Hepatocyte (in vitro differentiated cells): ENCODE data around the gene JAK1. TPM values are rescaled to one million over a fixed set of nuclear protein-coding genes. Genes with fewer than 3 reads are reported as not detected.

Source experiments
- DNase-seq: peaks from one replicate; pipeline ENCODE4 v3.0.0-alpha.2; 2016; ENCODE audit warnings: low spot score
- H2AFZ ChIP-seq: fragments of 200-600 bp; sonication (generic); 2 replicates; pipeline ENCODE4 v1.6.0; 2016; ENCODE audit warnings: antibody characterized with exemption, mild to moderate bottlenecking
- H3K27ac ChIP-seq: fragments of 200-600 bp; sonication (generic); 2 replicates; pipeline ENCODE4 v1.5.1; 2016; ENCODE audit warnings: mild to moderate bottlenecking
- H3K27me3 ChIP-seq: fragments of 200-600 bp; sonication (generic); 2 replicates; pipeline ENCODE4 v1.6.1; 2016
- H3K36me3 ChIP-seq: fragments of 200-600 bp; sonication (generic); replicated peaks from 2 replicates; pipeline ENCODE4 v1.5.1; 2016; ENCODE audit warnings: low read depth; ENCODE audit not compliant: insufficient read depth
- H3K4me1 ChIP-seq: fragments of 200-600 bp; sonication (generic); 2 replicates; pipeline ENCODE4 v1.5.1; 2016; ENCODE audit warnings: mild to moderate bottlenecking, moderate library complexity; ENCODE audit not compliant: insufficient read depth
- H3K4me2 ChIP-seq: fragments of 200-600 bp; sonication (generic); 2 replicates; pipeline ENCODE4 v1.6.0; 2016
- H3K4me3 ChIP-seq: fragments of 200-600 bp; sonication (generic); 2 replicates; pipeline ENCODE4 v1.5.1; 2016; ENCODE audit warnings: mild to moderate bottlenecking
- H3K79me2 ChIP-seq: fragments of 200-600 bp; sonication (generic); 2 replicates; pipeline ENCODE4 v1.6.0; 2017; ENCODE audit warnings: mild to moderate bottlenecking
- H3K9me2 ChIP-seq: fragments of 200-600 bp; sonication (generic); replicated peaks from 2 replicates; pipeline ENCODE4 v1.6.0; 2017; ENCODE audit warnings: mild to moderate bottlenecking; ENCODE audit not compliant: insufficient read depth
- H3K9me3 ChIP-seq: fragments of 200-600 bp; sonication (generic); 2 replicates; pipeline ENCODE4 v1.5.1; 2016; ENCODE audit warnings: low read depth, mild to moderate bottlenecking
- H4K20me1 ChIP-seq: fragments of 200-600 bp; sonication (generic); 2 replicates; pipeline ENCODE4 v1.6.0; 2016; ENCODE audit warnings: mild to moderate bottlenecking; ENCODE audit not compliant: insufficient read depth, poor library complexity, severe bottlenecking
- CTCF ChIP-seq: fragments of 200-600 bp; sonication (generic); IDR thresholded peaks from 2 replicates; pipeline ENCODE4 v1.5.1; 2016; ENCODE audit warnings: antibody characterized with exemption, mild to moderate bottlenecking; ENCODE audit not compliant: poor library complexity
- EZH2 ChIP-seq: fragments of 200-600 bp; sonication (generic); IDR thresholded peaks from 2 replicates; pipeline ENCODE4 v1.6.1; 2016; ENCODE audit warnings: antibody characterized with exemption, mild to moderate bottlenecking, borderline replicate concordance
- EZH2phosphoT487 ChIP-seq: fragments of 200-600 bp; sonication (generic); IDR thresholded peaks from one replicate; pipeline ENCODE4 v1.6.1; 2018; ENCODE audit warnings: antibody characterized with exemption, mild to moderate bottlenecking, low read depth, moderate library complexity; ENCODE audit not compliant: unreplicated experiment, severe bottlenecking
- WGBS: methylation state at CpG from one replicate; pipeline ENCODE4 v1.1.6; 2016; ENCODE audit warnings: low lambda C conversion rate; ENCODE audit errors: missing lambda C conversion rate; 5-methylcytosine and 5-hydroxymethylcytosine counted together
- polyA plus RNA-seq: library from polyadenylated mRNA; unstranded; fragments of >200 nt; fragmentation: Nextera tagmentation; extraction: Ambion mirVana; gene quantifications from 2 replicates; pipeline ENCODE4 v1.2.1, GENCODE V29; 2016
- total RNA-seq: library from RNA; depleted of rRNA; stranded (reverse); fragments of >200 nt; gene quantifications from 2 replicates; pipeline ENCODE4 v1.2.3, GENCODE V29; 2014

JAK1 gene
- total and polyA plus RNA-seq, 2 experiments from 2014 or later = 60.2 to 102 TPM

- peak overlapping the region; percentile 91 for H3K27ac ChIP-seq
- TF ChIP-seq CTCF (no peak), EZH2 (no peak), EZH2phosphoT487 (no peak)
- H3K9me3 ChIP-seq = no peaks in the 10 kb centered on the region
- H4K20me1 ChIP-seq = peaks cover 2% of the 10 kb centered on the region
- no peak for DNase-seq
- H3K4me3 ChIP-seq = no peak overlapping the region
- H3K4me2 ChIP-seq = no peak overlapping the region
- H3K79me2 ChIP-seq = peaks cover 76% of the 10 kb centered on the region
- H3K36me3 ChIP-seq = no peaks in the 10 kb centered on the region
- H3K4me1 ChIP-seq = peaks cover 48% of the 10 kb centered on the region
- H2AFZ ChIP-seq = no peak overlapping the region
- H3K9me2 ChIP-seq = no peaks in the 10 kb centered on the region
- H3K27me3 ChIP-seq = no peaks in the 10 kb centered on the region
These were observed 48.4 kb downstream of the JAK1 start for GRCh38 chr1:64917907-64918306.

- WGBS = 88% methylated on average over 3 of the region's 3 CpGs
- no peak for TF ChIP-seq EZH2phosphoT487
- no peak for TF ChIP-seq EZH2
- TF ChIP-seq CTCF = no peak
- Histone ChIP-seq H3K79me2 (peaks cover 76% of the 10 kb centered on the region), H3K9me2 (no peaks in the 10 kb centered on the region), H3K36me3 (no peaks in the 10 kb centered on the region), H3K4me3 (no peak overlapping the region), H4K20me1 (peaks cover 2% of the 10 kb centered on the region), H3K27ac (peak overlapping the region; percentile 91), H3K4me2 (peak overlapping the region; percentile 51), H2AFZ (no peak overlapping the region), H3K4me1 (peaks cover 48% of the 10 kb centered on the region), H3K27me3 (no peaks in the 10 kb centered on the region), H3K9me3 (no peaks in the 10 kb centered on the region)
- DNase-seq = peak; percentile 35
These were observed 49.0 kb downstream of the JAK1 start for GRCh38 chr1:64917328-64917861.

- H3K9me3 ChIP-seq = no peaks in the 10 kb centered on the region
- peak overlapping the region; percentile 51 for H3K4me2 ChIP-seq
- H3K36me3 ChIP-seq = no peaks in the 10 kb centered on the region
- TF ChIP-seq EZH2phosphoT487 (no peak), EZH2 (no peak), CTCF (no peak)
- 44% methylated on average over 9 of the region's 9 CpGs for WGBS
- no peaks in the 10 kb centered on the region for H3K9me2 ChIP-seq
- H3K79me2 ChIP-seq = peaks cover 88% of the 10 kb centered on the region
- H3K4me1 ChIP-seq = peaks cover 41% of the 10 kb centered on the region
- H3K27me3 ChIP-seq = no peaks in the 10 kb centered on the region
- DNase-seq = peak; percentile 80
- peaks cover 2% of the 10 kb centered on the region for H4K20me1 ChIP-seq
- no peak overlapping the region for H3K4me3 ChIP-seq
- H2AFZ ChIP-seq = no peak overlapping the region
- peak overlapping the region; percentile 91 for H3K27ac ChIP-seq
These were observed 50.7 kb downstream of the JAK1 start for GRCh38 chr1:64915381-64916274.
